Stimulated activated CD4-positive, alpha-beta T cell treated with anti-CD3 and anti-CD28 coated beads, Interleukin-12 subunit alpha, Interleukin-12 subunit beta, amount 100 ng/mL, for 48 hours (primary cell): ENCODE data around the gene ADAP2.
"Not testable (repeated sequence)": the region's sequence is repeated elsewhere in the genome, so short reads cannot be mapped to it uniquely, and the experiment has no call there.

Experiments
- DNase-seq, 3 donors: peaks; one replicate each; pipeline ENCODE4 v3.0.0-alpha.2; 2020; ENCODE audit warnings: low read depth in 2 of 3, low spot score in 1 of 3

ADAP2 gene

GRCh38 chr17:30929861-30930260, 8.1 kb downstream of the ADAP2 start:
- not testable (repeated sequence) for DNase-seq

DNA sequence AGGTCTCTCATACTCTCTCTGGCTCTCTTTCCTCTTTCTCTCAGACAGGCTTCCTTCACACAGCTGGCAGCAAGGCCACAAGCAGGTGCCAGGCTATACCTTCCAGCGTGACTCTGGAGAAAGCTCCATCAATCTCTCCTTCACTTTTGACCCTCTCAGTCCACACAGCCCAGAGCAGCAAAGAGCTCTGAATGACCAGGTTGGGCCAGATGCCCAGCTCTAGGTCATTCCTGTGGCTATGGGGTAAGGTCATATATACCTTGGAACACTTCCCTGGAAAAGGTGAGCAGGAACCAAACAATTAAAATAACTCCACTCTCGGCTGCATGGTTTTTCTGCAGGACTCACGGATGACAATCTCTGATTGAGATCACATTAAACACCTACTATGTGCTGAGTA, 8.8 kb downstream of the ADAP2 start:
- no peak for DNase-seq

DNA sequence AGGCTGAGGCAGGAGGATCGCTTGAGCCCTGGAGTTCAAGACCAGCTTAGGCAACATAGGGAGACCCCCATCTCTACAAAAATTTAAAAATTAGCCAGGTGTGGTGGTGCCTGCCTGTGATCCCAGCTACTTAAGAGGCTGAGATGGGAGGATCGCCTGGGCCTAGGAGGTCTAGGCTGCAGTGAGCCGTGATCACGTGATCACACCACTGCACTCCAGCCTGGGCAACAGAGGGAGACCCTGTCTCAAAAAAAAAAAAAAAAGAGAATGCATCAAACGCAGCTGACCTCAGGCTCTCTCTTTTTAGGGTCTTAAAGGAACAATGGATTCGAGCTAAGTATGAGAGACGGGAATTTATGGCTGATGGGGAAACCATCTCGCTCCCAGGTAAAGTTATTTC, 9.8 kb downstream of the ADAP2 start:
- not testable (repeated sequence) for DNase-seq

GRCh38 chr17:30933966-30934365, 12.2 kb downstream of the ADAP2 start:
- DNase-seq = no peak

DNA sequence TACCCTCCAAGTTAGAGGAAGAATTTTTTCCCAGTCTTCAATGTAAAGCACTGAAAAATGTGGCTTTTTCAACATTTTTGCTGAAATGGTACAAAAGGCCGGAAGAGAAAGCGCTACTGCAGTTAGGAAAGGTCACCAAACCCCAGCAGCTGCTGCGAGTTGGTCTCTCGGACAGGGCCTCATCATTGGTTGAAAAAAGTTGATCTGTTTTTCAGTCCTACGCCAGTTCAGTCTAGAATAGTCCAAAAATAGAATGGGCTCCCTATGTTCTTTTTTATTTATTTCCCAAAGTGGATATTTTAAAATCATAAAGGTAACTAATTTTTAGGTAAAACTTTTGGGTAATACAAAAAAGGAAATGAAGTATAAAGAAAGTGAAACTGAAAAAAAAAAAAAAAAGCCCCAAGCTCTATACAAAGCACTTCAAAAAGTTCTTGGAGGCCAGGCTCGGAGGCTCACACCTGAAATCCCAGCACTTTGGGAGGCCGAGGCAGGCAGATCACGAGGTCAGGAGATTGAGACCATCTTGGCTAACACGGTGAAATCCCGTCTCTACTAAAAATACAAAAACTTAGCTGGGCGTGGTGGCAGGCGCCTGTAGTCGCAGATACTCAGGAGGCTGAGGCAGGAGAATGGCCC, 17.4 kb downstream of the ADAP2 start:
- no peak for DNase-seq

DNA sequence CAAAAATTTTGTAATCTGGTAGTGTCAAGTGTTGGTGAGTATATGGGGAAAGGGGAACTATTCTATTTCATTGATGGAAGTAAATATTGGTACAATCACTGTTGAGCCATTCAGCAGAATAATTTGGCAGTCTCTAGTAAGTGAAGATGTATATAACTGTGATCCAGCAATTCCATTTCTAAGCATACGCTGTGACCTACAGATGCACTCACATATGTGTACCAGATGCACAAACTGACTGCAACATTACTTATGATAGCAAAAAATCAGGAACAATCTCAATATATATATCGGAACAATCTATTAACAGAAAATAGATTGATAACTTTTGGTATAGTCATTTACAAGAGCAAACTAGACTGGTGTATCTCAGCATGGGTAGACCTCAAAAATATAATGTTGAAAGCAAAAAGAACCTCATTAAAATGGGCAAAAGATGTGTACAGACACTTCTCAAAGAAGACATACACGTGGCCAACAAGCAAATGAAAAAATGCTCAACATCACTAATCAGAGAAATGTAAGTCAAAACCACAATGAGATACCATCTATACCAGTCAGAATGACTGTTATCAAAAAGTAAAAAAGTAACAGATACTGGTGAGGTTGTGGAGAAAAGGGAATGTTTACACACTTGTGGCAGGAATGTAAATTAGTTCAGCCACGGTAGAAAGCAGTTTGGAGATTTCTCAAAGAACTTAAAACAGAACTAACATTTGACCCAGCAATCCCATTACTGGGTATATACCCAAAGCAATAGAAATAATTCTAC, 20.7 kb downstream of the ADAP2 start:
- DNase-seq = no peak

GRCh38 chr17:30947796-30948195, 26.1 kb downstream of the ADAP2 start:
- DNase-seq = no peak

GRCh38 chr17:30950189-30950588, 28.4 kb downstream of the ADAP2 start:
- DNase-seq = no peak

DNA sequence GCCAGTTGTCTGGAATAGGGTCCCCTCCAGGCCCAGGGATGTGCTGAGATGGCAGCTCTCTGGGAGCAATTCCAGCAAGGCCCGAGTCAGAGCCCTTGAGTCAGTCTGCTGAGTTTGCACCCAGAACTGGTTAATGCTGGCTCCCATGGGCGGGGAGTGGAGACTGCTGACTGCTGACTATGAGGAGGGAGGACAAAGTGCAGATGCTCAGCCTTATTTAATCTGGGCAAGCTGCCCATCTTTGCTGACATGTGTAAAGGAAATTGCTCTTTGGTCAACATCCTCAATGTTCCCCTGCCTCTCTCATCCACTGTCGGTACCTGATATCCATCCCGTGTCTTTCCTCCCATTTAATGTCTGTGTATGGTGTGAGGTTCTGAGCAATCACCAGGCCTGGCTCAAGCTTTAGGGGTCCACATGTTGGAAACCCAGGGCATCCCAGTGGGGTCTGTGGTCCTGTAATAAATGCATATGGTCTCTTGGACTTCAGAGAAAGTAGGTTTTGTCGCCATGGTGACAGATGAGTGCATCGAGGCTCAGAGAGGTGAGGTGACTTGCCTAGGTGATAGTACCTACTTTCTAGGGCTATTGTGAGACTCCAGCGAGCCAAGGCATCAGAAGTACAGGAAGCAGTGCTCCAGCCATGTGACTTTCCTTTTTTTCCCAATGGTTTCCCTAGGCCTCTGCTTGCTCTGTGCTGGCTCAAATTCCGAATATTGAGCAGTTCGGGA, 29.1 kb downstream of the ADAP2 start:
- no peak for DNase-seq

DNA sequence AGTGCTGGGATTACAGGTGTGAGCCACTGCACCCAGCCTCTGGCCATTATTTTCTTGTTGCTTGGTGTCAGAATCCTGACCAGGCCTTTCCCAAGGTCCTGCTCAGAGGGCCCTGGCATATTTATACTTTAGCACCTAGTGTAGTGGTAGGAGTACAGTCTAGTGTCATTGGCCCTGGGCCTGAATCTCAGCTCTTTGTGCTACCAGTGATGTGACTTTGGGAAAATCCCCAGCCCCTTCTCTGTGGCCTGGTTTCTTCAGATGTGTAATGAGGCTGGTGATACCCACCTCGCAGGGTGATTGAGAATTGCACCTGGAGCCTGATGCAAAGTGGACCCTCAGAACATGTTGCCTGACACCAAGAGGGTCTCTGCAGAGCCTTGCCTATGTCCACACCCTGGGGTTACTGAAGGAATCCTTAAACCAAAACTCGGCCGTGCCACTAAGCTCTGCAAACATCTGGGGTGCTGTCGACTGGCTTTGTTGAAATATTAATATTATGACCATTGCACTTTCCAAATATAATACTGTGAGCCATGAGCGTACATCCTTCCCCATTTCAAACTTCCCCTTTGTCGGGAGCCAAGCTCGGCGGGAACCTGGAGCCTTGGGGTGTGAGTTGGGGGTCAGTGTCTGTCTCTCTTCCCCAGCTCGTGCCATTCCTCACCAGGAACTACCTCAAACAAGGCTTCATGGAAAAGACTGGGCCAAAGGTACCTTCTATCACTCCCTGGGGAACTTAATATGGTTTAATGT, 31.1 kb downstream of the ADAP2 start:
- no peak for DNase-seq

- DNase-seq = no peak
These were observed 32.5 kb downstream of the ADAP2 start for GRCh38 chr17:30954046-30954830.

DNA sequence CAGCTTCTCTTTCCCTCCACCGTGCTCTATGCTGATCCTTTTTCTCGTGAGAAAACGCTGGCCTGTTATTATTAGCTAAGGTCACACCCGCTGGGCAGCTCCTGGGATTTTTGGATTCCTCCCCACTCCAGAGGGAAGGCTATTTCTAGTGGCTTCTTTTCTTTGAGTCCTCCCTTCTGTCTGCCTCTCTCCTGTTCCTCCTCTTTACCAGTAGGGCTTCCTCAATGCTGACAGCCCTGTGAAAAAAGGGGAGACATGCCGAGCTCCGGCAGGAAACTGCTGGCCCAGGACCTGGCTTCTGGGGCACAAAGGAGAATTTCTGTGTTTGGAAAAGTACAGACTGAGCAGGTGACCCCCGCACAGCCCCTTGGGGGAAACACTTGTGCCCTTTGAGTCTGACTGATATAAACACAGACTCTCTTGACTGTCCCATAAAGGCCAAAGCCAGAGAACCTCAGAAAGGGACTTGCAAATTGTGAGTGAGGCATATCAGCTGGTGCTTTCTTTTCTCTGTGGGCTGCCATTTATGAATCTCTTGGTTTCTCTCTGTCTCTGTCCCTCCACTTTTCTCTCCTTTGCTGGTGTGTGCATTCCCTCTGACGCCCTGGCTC, 35.1 kb downstream of the ADAP2 start:
- no peak for DNase-seq

DNA sequence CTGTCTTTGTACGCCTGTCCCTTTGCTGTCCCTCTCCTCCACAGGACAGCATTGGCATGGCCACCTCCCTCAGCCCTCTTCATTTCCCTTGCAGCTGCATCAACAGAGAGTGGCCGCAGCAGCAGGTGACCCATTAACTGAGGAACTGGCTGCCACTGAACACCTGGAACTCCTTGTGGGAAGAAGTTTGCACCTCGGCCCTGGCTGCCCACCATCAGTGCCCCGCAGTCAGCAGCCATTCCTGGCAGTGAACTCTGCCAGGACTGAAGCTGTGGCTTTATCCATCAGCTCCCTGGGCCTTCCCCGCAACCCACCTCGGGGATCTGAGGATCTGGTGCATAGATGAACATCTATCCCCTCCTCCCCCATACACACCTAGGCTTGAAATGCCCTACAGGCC, 36.0 kb downstream of the ADAP2 start:
- DNase-seq = no peak

- DNase-seq = no peak
These were observed 36.4 kb downstream of the ADAP2 start for GRCh38 chr17:30958187-30958586.

- no peak for DNase-seq
These were observed 39.8 kb downstream of the ADAP2 start for GRCh38 chr17:30961209-30962188.

DNA sequence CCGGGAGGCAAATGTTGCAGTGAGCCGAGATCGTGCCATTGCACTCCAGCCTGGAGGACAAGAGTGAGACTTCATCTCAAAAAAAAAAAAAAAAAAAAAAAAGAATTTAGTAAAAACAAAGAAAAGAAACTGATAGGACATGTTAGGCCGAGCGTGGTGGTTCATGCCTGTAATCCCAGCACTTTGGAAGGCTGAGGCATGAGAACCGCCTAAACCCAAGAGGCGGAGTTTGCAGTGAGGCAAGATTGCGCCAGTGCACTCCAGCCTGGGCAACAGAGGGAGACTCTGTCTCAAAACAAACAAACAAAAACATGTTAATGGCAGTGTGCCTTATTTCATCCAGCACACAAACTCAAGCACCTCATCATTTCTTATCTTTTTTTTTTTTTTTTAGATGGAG, 42.6 kb downstream of the ADAP2 start:
- DNase-seq = not testable (repeated sequence)

- DNase-seq = no peak
These were observed 43.1 kb downstream of the ADAP2 start for GRCh38 chr17:30964876-30965275.

DNA sequence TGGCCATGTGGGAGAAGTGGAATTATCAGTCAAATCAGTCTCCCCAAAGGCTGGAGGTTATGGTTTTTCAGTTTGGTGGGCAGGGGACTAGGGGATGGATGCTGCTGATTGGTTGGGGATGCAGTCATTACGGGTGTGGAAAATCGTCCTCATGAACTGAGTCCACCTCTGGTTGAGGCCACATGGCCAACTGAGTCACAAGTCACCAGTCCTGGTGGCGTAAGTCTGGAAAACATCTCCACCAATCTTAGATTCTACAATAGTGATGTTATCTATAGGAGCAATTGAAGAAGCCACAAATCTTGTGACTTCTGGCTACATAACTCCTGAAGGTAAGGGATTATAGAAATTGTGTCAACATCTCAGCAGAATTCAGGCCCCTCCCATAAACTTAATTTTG, 43.9 kb downstream of the ADAP2 start:
- DNase-seq = no peak

- not testable (repeated sequence) for DNase-seq
These were observed 46.2 kb downstream of the ADAP2 start for GRCh38 chr17:30967911-30968310.
